GM18511 (cell line): Measurements from ENCODE around the gene MAP2K1.
"Not testable (repeated sequence)": the region's sequence is repeated elsewhere in the genome, so short reads cannot be mapped to it uniquely, and the experiment has no call there.

ENCODE experiments used
- ATAC-seq: cut with Tn5 transposase; IDR thresholded peaks from one replicate; pipeline ENCODE4 v1.9.1; 2021; ENCODE audit warnings: mild to moderate bottlenecking, moderate library complexity; ENCODE audit not compliant: unreplicated experiment

MAP2K1 gene

GRCh38 chr15:66386204-66387123 lies at the start of gene MAP2K1:
TSS of gene MAP2K1 (plus strand) at chr15:66386912. CDS start at chr15:66387348, 436 bp downstream.
- peak; percentile 81 for ATAC-seq

DNA sequence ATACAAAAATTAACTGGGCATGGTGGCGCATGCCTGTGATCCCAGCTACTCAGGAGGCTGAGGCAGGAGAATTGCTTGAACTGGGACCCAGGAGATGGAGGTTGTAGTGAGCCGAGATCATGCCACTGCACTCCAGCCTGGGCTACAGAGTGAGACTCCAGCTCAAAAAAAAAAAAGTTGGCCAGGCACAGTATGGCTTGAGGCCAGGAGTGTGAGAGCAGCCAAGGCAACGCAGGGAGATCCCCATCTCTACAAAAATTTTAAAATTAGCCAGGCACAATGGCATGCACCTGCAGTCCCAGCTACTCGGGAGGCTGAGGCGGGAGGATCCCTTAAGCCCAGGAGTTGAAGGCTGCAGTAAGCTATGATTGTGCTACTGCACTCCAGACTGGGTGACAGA lies 38.2 kb upstream of the MAP2K1 start:
- ATAC-seq: not testable (repeated sequence)

DNA sequence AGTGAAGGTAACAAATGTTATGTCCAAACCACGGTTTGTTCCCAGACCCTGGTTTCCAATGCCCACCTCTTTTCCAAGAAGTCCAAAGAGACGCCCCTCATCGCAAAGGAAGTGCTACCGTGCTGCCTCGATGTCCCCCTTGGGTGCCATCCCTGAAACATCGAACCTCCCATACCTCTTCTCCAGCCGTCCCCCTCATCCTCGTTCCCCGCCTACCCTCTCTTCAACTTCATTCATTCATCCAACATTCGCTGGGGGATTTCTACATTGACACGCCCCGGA lies 30.7 kb upstream of the MAP2K1 start:
- peak; percentile 12 for ATAC-seq

GRCh38 chr15:66356359-66357236 lies 30.1 kb upstream of the MAP2K1 start, which contains the start of gene TIPIN:
TSS of gene TIPIN (minus strand) at chr15:66356685. CDS start at chr15:66352947, 3,738 bp downstream.
- ATAC-seq: peak; percentile 92

DNA sequence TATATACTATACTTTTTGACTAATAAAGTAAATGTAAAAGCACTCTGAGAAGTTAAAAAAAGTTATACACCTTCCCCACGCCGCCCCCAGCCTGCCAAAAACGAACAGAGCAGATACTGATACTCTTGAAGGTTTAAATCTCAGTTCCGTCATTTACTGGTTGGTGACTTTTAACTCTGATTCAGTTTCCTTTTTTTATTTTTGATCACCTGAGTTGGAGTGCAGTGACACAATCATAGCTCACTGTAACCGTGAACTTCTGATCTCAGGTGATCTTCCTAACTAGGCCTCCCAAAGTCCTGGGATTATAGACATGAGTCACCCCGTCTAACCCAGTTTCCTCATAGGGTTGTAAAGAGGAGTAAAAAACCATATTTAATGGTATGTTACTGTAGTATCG lies 27.0 kb upstream of the MAP2K1 start:
- ATAC-seq: no peak

GRCh38 chr15:66361745-66362460 lies 24.8 kb upstream of the MAP2K1 start:
- ATAC-seq: not testable (repeated sequence)

- no peak for ATAC-seq
Measured at GRCh38 chr15:66362776-66363175, 23.9 kb upstream of the MAP2K1 start.

- ATAC-seq: no peak
Measured at GRCh38 chr15:66364944-66365528, 21.7 kb upstream of the MAP2K1 start.

DNA sequence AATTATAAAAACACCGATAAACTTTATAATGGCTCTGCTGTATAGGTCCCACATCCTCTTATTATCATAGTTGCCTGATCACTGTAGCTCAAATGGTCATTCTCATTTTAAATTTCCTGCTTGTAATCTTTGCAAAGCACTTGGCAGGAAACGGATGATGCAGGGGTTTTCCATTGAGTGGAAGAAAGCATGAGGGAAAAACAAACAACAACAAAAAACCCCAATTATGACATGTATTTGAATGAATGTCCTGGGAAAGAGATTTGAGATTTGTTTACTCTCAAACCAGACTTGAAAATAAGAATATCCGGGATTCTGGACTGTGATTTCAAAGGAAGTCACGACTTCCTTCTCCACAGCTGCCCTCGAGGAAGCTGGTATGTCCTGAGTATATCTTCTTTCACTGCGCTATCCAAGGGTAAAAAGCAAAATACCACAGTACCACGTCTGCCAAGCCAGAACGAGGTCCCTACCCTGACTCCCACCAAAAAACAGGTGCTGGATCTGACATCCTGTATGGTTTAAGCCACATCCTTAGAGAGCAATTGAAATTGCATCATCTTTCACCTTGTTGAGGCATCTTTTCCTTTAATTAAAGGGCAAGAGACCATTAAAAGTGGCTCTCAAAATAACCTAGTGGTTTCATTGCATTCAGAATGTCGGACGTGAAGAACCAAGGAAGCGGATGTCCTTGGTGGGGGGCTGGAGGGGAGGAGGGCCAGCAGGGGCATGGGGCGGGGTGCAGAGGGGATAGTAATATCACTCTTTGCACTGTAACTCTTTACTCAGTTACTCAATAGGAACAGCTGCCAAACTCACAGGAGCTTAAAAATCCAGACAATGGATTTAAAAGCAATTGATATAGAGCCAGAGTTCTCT lies 16.7 kb upstream of the MAP2K1 start:
- no peak for ATAC-seq

DNA sequence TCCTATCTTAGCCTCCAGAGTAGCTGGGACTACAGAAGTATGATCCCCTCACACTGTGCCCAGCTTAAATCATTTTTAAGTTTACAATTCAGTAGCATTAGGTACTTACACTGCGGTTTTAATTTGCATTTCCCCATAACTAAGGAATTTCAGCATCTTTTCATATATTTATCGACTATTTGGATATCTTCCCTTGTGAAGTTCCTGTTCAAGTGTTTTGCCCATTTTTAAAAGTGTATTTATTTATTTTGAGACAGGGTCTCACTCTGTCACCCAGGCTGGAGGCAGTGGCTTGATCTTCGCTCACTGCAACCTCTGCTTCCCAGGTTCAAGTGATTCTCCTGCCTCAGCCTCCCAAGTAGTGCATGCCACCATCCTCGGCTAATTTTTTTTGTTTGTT lies 12.5 kb upstream of the MAP2K1 start:
- ATAC-seq: no peak

- ATAC-seq: no peak
Measured at GRCh38 chr15:66378814-66379430, 7.8 kb upstream of the MAP2K1 start.

DNA sequence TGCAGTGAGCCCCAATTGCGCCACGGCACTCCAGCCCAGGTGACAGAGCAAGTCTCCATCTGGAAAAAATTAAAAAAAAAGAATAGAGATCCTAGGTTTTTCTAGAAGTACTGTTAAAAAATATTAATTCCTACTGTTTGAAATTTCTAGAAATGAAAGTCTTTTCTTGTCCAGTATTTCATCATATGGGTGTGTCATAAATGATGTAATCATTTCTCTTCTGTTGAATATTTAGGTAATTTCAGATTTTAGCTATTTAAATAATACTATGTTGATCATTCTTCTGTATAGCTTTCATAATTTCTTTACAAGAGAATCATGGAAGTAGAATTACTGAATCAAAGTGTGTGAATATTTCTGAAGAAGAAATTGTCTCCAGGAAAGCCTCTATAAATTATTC lies 5.3 kb upstream of the MAP2K1 start:
- ATAC-seq: not testable (repeated sequence)

DNA sequence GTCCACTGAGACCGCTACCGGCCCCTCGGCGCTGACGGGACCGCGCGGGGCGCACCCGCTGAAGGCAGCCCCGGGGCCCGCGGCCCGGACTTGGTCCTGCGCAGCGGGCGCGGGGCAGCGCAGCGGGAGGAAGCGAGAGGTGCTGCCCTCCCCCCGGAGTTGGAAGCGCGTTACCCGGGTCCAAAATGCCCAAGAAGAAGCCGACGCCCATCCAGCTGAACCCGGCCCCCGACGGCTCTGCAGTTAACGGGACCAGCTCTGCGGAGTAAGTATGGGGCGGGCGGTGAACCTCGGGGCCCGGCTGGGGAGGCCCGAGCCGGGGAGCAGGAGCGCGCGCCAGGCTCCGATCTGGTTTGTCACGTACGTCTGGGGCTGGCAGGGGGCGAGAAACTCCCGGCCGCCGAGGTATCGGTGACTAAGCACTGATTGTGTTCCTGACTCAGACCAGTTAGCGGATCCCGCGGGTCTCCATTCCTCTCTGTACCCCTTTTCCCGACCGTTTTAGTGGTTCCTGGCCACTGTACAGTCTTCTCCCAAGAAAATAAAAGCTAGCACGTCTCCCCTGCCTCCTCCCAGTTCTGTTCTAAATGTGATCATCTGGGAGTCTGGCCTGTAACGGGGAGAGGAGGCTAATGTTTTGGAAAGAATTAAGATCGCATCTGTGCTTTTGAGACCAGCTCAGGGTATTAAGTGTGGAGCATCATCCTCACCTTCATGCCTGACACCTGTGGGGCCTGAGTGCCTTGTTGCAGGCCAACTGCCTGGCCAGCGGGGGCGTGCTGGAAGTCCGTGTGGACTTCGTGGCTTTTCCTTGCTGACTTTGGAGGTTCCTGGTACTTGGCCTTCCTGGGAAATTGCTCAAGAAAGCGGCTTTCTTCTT lies 691 bp downstream of the MAP2K1 start:
- peak; percentile 37 for ATAC-seq

- ATAC-seq: no peak
Measured at GRCh38 chr15:66388043-66388363, 1.3 kb downstream of the MAP2K1 start.

GRCh38 chr15:66388576-66388975 lies 1.9 kb downstream of the MAP2K1 start:
- no peak for ATAC-seq

DNA sequence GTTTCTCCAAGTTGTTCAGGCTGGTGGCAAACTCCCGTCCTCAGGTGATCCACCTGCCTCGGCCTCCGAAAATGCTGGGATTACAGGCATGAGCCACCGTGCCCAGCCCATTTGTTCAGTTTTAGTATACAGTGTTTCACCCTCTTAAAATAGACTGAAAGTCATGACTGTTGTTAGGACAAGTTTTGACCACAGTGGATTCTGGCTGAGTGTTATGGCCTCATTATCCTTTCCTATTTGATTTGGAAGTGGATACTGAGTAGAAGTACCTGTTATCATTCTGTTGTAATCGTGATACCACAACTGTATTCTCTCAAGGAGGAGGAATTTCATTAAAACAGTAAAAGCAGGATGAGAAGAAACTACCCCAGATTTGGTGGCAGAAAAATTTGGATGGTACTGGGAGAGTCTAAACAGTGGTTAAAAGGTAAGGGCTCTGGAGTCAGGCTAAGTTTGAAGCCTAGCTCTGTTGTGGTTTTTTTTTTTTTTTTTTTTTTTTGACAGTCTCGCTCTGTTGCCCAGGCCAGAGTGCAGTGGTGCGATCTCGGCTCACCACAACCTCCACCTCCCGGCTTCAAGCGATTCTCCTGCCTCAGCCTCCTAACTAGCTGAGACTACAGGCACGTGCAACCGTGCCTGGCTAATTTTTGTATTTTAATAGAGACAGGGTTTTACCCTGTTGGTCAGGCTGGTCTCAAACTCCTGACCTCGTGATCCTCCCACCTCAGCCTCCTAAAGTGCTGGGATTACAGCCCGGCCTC lies 2.6 kb downstream of the MAP2K1 start:
- no peak for ATAC-seq

DNA sequence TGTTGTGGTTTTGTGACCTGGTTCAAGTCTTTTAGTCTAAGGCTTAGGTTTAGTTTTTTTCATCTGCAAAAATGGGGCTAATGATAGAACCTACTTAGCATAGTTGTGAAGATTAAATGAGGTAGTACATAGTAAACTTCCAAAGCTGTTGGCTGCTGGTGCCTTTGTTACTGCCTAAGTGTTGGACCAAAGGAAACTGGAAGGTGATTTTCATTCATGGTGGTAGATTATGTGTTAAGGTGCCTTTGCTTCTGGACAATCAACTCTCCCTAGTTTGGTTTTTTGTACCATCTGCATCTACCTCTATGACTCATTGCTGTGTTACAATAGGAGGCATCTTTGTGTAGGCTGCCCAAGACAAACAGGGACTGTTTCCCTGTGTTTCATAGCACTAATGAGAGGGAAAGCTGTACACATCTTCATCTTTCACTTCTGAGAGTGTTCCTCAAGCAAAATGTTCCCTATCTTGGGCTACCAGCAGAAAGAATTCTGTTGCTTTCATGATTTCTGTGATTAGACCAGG lies 3.2 kb downstream of the MAP2K1 start:
- ATAC-seq: no peak

- ATAC-seq: no peak
Measured at GRCh38 chr15:66390678-66391077, 4.0 kb downstream of the MAP2K1 start.
